GM15510 (cell line): ENCODE measurements around the gene SIRPD.

ENCODE experiments used
- POLR2A ChIP-seq: IDR thresholded peaks from 3 replicates; pipeline ENCODE4 v1.6.1; 2011; ENCODE audit warnings: borderline replicate concordance; ENCODE audit not compliant: insufficient read length; ENCODE audit errors: extremely low read depth

SIRPD gene

DNA sequence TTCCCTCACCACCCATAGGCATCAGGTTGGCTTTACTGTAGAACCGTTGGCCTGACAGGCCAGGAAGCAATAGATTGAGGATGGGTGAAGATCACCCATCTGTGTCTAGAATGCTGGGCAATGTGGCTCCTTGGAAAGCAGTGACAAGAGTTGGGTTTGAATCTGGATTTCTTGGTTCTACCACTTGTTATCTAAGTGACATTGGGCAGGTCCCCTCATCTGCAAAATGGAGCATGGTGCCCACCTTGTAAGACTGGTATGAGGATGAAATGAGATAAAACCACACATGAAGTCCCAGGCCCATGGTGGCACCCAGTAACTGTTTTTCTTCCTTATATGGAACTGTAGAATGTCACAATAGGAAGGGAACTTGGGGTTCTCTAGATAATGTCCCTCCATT is 43.7 kb downstream of the SIRPD start:
- no peak for TF ChIP-seq POLR2A

DNA sequence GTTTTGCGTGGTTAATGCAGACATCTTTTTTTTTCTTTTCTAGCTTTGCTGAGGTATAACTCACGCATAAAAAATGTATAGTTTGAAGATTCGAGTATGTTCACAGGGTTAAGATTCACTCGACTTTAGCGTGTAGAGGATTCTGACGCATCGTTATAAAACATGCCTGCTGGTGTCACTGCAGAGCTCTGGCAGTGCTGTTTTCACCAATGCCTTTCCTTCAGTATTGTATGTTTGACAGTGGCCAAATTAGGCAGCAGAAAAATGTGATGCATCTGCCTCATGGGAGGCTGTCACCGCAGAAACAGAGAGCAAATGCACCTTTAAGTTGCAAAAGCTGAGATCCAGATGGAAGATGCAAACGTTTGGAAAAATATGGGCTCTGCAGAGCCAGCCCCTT is 48.3 kb downstream of the SIRPD start:
- TF ChIP-seq POLR2A, result no peak

GRCh38 chr20:1508574-1508973 is 48.9 kb downstream of the SIRPD start:
- no peak for TF ChIP-seq POLR2A

DNA sequence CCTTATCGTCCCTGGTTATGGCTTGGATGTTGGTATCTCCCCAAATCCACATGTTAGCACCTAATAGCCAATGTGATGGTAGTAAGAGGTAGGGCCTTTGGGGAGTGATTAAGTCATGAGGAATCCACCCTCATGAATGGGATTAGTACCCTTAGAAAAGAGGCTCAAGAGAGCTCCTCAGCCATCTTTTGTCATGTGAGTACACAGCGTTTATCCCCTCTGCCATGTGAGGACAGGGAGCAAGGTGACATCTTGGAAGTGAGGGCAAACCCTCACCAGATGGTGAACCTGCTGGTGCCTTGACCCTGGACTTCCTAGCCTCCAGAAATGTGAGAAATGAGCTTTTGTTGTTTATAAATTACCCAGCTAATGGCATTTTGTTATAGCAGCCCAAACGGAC is 50.2 kb downstream of the SIRPD start:
- no peak for TF ChIP-seq POLR2A

DNA sequence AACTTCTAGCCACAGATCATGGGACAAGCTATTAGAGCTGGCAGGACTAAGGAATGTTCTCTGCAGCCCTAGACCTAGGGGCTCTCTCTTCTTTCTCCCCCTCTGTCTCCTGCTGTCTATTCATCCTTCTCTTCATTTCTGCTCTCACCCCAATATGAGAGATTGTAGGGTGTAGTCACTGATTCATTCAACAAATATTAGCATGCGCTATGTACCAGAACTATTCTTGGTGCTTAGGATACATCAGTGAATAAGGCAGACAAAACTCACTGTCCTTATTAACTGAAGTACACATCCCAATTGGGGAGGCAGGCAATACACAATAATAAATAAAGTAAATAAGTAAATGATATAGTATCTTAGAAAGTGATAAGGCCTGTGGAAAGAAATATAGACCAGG is 51.6 kb downstream of the SIRPD start:
- no peak for TF ChIP-seq POLR2A

DNA sequence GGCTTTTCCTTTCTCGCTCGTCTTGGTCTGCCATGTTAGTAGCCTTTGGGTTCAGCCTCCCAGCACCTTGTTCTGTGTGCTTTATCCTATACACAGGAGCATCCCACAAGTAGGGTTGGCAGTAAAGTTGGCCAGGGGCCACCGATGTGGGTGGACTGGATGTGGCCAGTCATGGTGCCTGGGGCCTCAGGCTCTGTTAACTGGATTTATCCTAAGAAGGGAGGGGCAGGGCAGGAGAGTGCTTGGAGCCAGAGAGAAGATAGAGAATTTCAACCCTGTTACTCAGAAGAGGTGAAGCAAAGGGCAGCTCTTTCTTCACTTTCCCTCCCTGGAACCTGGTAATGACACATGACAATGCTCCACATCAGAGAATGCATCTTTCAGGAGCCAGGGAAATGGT is 52.1 kb downstream of the SIRPD start:
- no peak for TF ChIP-seq POLR2A

- TF ChIP-seq POLR2A, result no peak
Observed at GRCh38 chr20:1503564-1504227, 53.8 kb downstream of the SIRPD start.

GRCh38 chr20:1500496-1500895 is 57.0 kb downstream of the SIRPD start:
- TF ChIP-seq POLR2A, result no peak

- TF ChIP-seq POLR2A, result no peak
Observed at GRCh38 chr20:1499528-1500420, 57.7 kb downstream of the SIRPD start.

DNA sequence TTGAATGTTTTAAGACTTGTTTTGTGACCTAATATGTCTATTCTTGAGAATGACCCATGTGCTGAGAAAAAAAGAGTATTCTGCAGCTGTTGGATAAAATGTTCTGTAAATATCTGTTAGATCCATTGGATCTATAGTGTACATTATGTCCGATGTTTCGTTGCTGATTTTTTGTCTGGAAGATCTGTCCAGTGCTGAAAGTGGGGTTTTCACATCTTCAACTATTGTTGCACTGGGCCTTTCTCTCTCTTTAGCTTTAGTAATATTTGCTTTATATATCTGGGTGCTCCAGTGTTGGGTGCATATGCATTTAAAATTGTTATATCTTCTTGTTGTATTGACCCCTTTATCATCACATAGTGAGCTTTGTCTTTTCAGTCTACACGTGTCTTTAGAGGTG is 60.6 kb downstream of the SIRPD start:
- TF ChIP-seq POLR2A, result no peak

GRCh38 chr20:1494436-1494835 is 63.1 kb downstream of the SIRPD start:
- no peak for TF ChIP-seq POLR2A

DNA sequence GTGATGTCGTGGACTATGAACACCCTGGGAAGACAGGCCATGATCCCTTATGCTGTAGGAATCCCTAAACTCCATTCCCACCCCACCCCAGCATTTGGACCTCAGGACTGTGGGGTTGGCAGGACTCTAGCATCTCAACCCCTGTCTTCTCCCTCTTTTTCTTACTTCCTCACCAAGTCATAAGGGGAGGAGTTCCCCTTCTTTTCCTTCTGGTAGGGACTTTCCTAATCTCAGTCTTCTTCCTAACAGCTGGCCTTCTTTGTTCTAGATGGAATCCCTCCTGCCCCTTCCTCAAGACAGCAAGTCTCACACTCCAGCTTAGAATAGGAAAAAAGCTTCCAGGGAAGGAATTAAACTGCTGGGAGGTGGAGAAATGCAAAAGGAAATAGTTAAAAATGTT is 64.0 kb downstream of the SIRPD start:
- TF ChIP-seq POLR2A, result no peak

DNA sequence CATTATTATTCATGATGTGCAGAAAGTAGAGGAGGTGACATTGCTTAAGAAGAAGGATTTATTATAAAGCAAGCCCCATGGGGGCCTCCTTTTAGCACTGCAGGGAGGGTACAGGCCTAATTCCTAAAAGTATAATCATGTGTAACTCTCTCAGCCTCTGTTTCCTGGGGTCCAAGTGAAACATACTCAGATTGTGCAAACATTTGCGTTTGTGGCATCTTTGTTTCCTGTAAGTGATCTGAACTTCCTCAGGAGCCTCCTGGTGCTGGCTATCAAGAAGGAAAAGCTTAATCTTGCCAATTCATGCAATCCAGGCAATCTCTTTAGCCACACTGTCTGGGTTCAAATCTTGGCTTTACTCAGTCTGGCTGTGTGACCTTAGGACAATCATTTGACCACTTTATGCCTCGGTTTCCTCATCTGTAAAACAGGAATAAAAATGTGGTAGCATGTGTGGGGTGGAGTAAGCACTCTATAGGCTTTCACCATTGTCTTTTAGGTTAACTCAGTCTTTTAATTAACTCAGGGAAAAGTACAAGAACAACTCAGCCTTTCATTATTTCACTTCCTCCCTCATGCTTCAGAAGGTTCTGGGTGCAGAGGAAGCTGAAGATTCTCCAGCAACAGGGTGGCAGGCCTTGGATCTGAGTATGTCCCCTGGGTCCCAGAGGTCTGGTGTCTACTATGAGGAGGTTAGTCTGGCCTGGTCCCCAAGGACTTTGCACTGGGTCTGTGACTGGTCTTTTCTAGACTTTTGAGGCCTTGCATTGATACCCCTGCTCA is 65.5 kb downstream of the SIRPD start:
- TF ChIP-seq POLR2A, result no peak

DNA sequence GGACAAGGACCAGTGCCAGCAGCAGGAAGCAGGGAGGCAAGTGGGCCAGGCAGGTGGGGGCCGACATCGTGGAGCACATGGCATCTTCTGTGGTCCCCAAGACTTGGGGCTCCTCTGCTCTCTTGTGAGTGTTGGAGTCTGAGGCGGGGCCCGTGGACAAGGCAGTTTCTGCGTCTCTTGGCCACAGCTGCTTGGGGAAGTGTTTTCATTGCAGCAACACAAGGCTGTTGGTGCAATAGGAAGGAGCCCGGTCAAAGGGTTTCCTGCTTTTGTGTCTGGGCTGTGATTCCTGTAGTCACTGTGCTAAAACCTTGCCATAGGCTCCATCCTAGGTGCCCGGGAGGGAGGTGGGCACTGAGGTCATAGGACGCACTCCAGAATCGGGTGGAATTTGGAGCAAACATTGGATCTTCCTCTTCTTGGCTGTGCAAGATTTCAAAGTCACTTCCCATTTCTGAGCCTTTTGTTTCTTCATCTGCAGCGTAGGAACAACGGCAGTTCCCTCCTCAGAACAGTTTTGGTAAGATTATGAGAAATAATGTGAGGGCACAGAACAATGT is 66.1 kb downstream of the SIRPD start, which contains the start of gene SIRPB2:
TSS of gene SIRPB2 (minus strand) at position 140 of the 560 bp plus-strand sequence. CDS start at position 79, 61 bp downstream.
- no peak for TF ChIP-seq POLR2A
